GM12872 (cell line): ENCODE measurements around the gene PLXNA4.

Experiments
- TF ChIP-seq, protein P1 (sequence below): IDR thresholded peaks from 3 replicates; pipeline ENCODE4 v1.5.1; 2011; ENCODE audit warnings: low read depth, mild to moderate bottlenecking, low read length, moderate library complexity; ENCODE audit not compliant: insufficient read depth

The PLXNA4 gene

DNA sequence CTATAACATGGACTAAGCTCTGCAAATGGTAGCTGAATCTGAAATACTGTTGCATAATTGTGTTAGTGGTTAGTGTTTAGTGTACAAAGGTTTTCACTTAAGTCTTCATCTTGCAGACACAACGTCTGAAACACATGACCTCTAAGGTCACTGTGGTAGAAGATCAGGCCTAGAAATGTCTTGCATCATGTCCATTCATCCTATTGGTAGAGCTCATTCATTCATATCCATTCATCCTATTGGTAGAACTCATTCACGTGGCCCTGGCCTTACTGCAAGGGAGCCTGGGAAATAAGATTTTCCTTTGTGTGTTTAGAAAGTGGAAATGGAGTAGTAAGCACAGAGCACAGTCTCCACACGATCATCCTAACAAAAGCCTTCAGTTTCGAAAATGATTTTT, 485.8 kb downstream of the PLXNA4 start:
- TF ChIP-seq, protein P1, sequence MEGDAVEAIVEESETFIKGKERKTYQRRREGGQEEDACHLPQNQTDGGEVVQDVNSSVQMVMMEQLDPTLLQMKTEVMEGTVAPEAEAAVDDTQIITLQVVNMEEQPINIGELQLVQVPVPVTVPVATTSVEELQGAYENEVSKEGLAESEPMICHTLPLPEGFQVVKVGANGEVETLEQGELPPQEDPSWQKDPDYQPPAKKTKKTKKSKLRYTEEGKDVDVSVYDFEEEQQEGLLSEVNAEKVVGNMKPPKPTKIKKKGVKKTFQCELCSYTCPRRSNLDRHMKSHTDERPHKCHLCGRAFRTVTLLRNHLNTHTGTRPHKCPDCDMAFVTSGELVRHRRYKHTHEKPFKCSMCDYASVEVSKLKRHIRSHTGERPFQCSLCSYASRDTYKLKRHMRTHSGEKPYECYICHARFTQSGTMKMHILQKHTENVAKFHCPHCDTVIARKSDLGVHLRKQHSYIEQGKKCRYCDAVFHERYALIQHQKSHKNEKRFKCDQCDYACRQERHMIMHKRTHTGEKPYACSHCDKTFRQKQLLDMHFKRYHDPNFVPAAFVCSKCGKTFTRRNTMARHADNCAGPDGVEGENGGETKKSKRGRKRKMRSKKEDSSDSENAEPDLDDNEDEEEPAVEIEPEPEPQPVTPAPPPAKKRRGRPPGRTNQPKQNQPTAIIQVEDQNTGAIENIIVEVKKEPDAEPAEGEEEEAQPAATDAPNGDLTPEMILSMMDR, result no peak

DNA sequence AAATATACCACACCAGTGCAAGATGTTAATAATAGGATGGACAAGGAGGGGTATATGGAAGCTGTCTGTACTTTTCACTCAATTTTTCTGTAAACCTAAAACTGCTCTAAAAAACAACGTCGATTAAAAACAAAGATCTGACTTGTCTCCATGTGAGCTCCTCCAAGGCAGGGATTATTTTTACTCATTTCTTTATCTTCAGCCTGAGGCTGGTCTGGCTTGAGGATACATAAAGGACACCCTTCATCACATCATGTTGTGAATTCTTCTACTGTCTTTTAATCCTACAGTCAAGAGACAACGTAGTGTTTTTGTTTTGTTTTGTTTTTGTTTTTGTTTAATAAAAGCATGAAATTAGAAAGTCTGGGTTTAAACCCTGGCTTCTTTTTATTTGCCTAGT, 486.9 kb downstream of the PLXNA4 start:
- TF ChIP-seq, protein P1, result no peak

DNA sequence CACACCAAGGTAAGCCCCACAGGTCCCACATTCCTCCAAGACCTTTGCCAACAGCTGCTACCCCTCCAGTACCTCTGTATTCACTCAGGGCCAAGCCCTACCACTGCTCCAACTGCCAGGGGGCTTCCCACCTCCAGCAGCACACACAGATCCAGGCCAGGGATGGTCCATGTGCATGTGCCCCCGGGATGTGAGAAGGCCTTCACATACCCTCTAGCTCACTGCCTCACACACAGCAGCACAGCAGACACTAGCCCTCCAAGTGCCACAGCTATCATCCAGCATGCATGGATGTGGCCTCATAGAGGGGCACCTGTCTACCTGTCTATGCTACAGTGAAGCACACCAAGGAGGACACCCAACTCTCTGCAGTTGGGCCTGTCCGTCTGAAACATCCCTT, 488.8 kb downstream of the PLXNA4 start:
- TF ChIP-seq, protein P1, result no peak

DNA sequence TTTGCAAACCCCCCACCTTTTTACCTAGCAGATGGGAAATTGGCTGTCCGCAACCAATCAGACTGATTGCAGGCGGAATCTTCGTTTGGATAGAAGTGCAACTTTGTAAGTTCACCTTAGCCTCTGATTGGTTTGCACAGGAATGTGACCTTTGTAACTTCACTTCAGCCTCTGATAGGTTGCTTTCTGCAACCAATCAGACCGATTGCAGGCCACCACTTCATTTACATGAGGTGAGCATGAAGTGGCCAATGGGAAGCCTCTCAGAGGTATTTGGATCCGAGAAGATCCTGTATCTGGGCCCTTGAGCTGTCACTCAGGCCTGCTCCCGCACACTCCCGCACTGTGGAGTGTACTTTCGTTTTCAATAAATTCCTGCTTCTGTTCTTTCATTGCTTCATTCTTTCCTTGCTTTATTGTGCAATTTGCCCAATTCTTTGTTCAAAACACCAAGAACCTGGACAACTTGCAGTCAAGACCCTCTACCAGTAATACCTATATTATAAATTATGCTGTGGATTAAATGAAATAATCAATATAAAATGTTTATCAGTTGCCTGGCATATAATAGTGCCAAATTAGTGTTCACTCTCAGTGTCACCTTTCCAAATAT, 491.4 kb downstream of the PLXNA4 start:
- TF ChIP-seq, protein P1, result no peak

DNA sequence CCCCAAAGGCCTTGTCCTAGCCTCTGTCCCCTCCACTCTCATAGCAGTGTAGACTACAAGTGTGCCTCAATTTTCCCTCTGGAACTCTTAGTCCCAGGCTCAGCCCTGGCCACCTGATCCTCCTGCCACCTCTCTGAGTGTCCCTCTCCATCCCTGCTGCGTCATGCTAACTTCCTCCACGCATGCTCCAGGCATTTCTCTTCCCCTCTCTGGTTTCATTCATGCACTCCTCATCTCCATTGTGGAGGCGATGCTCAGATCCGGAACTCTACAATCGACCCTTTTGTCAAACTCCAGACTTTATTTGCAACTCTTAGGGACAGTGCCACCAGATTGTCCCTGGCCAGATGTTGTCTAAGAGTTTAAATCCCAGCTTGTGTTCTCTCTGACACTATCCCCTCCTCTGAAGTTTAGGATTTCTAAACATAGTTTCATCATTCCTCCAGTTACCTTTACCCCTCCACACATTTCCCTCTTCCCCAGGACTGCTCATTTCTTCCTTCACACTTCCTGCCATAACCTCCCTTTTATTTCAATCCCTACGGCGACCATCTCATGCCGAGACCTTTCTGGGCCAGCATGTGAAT, 492.6 kb downstream of the PLXNA4 start:
- TF ChIP-seq, protein P1, result no peak

DNA sequence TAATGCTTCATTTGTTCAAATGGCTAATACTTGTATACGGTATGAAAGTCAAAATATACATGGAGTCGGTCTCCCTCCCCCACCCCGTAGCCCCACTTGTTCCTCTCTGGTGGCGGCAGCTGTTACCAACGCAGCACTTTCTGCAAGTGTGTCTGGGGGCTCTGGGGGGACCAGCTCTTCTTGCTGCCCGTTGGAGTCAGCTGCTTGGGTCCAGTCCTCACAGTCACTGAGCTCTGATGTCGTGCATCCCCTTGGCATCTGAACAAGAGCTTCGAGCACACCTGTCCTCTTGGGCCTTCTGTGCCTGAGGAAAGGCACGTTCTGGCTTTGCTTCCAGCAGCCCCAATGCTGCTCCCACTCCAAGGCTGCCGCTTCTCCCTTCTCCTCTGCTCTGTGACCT, 493.1 kb downstream of the PLXNA4 start:
- TF ChIP-seq, protein P1, result no peak

DNA sequence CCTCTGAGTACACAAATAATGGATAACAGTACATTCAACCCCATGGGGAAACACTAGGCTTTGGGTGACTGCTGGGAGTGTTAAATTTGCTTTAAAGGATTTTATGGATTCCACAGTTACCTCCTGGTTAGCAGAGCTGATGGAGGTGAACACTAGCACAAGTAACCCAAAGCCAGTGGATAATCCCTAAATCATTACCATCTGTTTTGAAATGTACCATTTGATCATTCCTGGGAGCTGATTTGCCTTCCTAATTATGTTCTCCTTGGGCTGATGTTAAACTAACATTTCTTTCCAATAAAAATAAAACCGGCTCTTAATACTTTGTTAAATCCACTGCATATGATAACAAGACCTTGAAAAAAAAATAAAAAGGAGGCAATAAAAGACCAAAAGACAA, 493.9 kb downstream of the PLXNA4 start:
- TF ChIP-seq, protein P1, result no peak
